Measurements from ENCODE around the gene RPRD1A.

DNA sequence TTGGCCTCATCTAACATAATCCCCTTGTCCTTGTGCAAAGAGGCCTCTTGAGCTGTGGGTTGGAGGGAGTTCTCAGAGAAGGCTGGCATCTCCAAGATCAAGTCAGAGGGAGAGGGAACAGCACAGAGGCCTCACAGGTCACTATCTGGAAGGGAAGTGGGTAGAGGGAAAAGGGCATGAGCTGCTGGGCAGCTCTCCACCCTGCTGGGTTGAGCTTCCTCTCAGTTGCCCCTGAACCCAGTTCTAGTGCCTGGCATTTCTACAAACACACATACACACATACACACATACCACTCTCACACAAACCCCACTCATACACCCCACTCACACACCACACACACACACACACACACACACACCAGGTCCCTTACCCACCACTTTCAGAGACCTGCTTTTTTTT lies 125.2 kb downstream of the RPRD1A start:
- TF ChIP-seq, protein P1, sequence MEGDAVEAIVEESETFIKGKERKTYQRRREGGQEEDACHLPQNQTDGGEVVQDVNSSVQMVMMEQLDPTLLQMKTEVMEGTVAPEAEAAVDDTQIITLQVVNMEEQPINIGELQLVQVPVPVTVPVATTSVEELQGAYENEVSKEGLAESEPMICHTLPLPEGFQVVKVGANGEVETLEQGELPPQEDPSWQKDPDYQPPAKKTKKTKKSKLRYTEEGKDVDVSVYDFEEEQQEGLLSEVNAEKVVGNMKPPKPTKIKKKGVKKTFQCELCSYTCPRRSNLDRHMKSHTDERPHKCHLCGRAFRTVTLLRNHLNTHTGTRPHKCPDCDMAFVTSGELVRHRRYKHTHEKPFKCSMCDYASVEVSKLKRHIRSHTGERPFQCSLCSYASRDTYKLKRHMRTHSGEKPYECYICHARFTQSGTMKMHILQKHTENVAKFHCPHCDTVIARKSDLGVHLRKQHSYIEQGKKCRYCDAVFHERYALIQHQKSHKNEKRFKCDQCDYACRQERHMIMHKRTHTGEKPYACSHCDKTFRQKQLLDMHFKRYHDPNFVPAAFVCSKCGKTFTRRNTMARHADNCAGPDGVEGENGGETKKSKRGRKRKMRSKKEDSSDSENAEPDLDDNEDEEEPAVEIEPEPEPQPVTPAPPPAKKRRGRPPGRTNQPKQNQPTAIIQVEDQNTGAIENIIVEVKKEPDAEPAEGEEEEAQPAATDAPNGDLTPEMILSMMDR (IDR thresholded peaks at IDR 0.05) = no peak
- no peak for TF ChIP-seq POLR2A (IDR thresholded peaks at IDR 0.05)

All from uterus (tissue), 2 donors.